ENCODE data around the gene CCDC188.

CCDC188 gene

GRCh38 chr22:20194681-20195593 is 44.1 kb upstream of the CCDC188 start:
- TF ChIP-seq CTCF (IDR thresholded peaks at IDR 0.05; ENCODE audit: low read length, missing control alignments) = no peak
- DNase-seq (ENCODE audit: low read depth) = no peak
- no peak overlapping the region for H3K4me3 ChIP-seq (replicated peaks; ENCODE audit: low read depth, low read length)

GRCh38 chr22:20193761-20194494 is 43.1 kb upstream of the CCDC188 start:
- no peak overlapping the region for H3K4me3 ChIP-seq (replicated peaks; ENCODE audit: low read depth, low read length)
- no peak for TF ChIP-seq CTCF (IDR thresholded peaks at IDR 0.05; ENCODE audit: low read length, missing control alignments)
- no peak for DNase-seq (ENCODE audit: low read depth)

- no peak for DNase-seq (ENCODE audit: low read depth)
- no peak for TF ChIP-seq CTCF (IDR thresholded peaks at IDR 0.05; ENCODE audit: low read length, missing control alignments)
- no peak overlapping the region for H3K4me3 ChIP-seq (replicated peaks; ENCODE audit: low read depth, low read length)
Observed at GRCh38 chr22:20192972-20193760, 42.3 kb upstream of the CCDC188 start.

- TF ChIP-seq CTCF (IDR thresholded peaks at IDR 0.05; ENCODE audit: low read length, missing control alignments) = no peak
- no peak overlapping the region for H3K4me3 ChIP-seq (replicated peaks; ENCODE audit: low read depth, low read length)
- DNase-seq (ENCODE audit: low read depth) = no peak
Observed at GRCh38 chr22:20192293-20192971, 41.6 kb upstream of the CCDC188 start.

GRCh38 chr22:20191803-20192202 is 40.9 kb upstream of the CCDC188 start:
- no peak for DNase-seq (ENCODE audit: low read depth)
- H3K4me3 ChIP-seq (replicated peaks; ENCODE audit: low read depth, low read length) = no peak overlapping the region
- no peak for TF ChIP-seq CTCF (IDR thresholded peaks at IDR 0.05; ENCODE audit: low read length, missing control alignments)

GRCh38 chr22:20191000-20191515 is 40.2 kb upstream of the CCDC188 start:
- no peak for DNase-seq (ENCODE audit: low read depth)
- TF ChIP-seq CTCF (IDR thresholded peaks at IDR 0.05; ENCODE audit: low read length, missing control alignments) = no peak
- no peak overlapping the region for H3K4me3 ChIP-seq (replicated peaks; ENCODE audit: low read depth, low read length)

Measured in fibroblast of pulmonary artery (primary cell).